HFF-Myc (cell line): ENCODE measurements around the gene PEX26.
A peak's percentile ranks its signal among the peaks of the same experiment; 100 is the strongest.
"Not testable (repeated sequence)": the region's sequence is repeated elsewhere in the genome, so short reads cannot be mapped to it uniquely, and the experiment has no call there.

ENCODE experiments used
- DNase-seq: peaks from one replicate; pipeline ENCODE4 v3.0.0-alpha.2; 2011; ENCODE audit warnings: low read depth; ENCODE audit errors: extremely low read depth
- H3K4me3 ChIP-seq: replicated peaks from 2 replicates; pipeline ENCODE4 v1.5.1; 2011; ENCODE audit warnings: low read depth, mild to moderate bottlenecking, control low read depth, low read length
- CTCF ChIP-seq: IDR thresholded peaks from 2 replicates; pipeline ENCODE4 v1.5.1; 2012; ENCODE audit warnings: mild to moderate bottlenecking, low read depth, low read length, control low read depth; ENCODE audit errors: missing control alignments

Gene PEX26

GRCh38 chr22:18048041-18048440 lies 29.7 kb upstream of the PEX26 start:
- no peak for DNase-seq
- peak overlapping the region; percentile 8 for H3K4me3 ChIP-seq
- no peak for TF ChIP-seq CTCF

GRCh38 chr22:18048441-18048898 lies 29.3 kb upstream of the PEX26 start:
- no peak for TF ChIP-seq CTCF
- no peak for DNase-seq
- H3K4me3 ChIP-seq: peak overlapping the region; percentile 8

GRCh38 chr22:18050065-18050464 lies 27.7 kb upstream of the PEX26 start:
- H3K4me3 ChIP-seq: no peak overlapping the region
- no peak for TF ChIP-seq CTCF
- no peak for DNase-seq

GRCh38 chr22:18051113-18051512 lies 26.7 kb upstream of the PEX26 start:
- not testable (repeated sequence) for H3K4me3 ChIP-seq, DNase-seq

- DNase-seq, H3K4me3 ChIP-seq: not testable (repeated sequence)
Observed at GRCh38 chr22:18053216-18053946, 24.4 kb upstream of the PEX26 start.

GRCh38 chr22:18055619-18056160 lies 22.1 kb upstream of the PEX26 start:
- no peak for TF ChIP-seq CTCF
- H3K4me3 ChIP-seq: no peak overlapping the region
- DNase-seq: no peak

- H3K4me3 ChIP-seq: no peak overlapping the region
- TF ChIP-seq CTCF: no peak
- peak; percentile 52 for DNase-seq
Observed at GRCh38 chr22:18056161-18056666, 21.6 kb upstream of the PEX26 start.
